ENCODE results near the gene ACTA1. TPM values are rescaled to one million over a fixed set of nuclear protein-coding genes. Genes with fewer than 3 reads are reported as not detected.

The ACTA1 gene
- total and polyA plus RNA-seq, 10 of the 15 experiments (the other 5 are each of a cell fraction or from before 2014, with no cell fraction given): 0.05 to 0.35 (median 0.12) TPM; not detected in 7

DNA sequence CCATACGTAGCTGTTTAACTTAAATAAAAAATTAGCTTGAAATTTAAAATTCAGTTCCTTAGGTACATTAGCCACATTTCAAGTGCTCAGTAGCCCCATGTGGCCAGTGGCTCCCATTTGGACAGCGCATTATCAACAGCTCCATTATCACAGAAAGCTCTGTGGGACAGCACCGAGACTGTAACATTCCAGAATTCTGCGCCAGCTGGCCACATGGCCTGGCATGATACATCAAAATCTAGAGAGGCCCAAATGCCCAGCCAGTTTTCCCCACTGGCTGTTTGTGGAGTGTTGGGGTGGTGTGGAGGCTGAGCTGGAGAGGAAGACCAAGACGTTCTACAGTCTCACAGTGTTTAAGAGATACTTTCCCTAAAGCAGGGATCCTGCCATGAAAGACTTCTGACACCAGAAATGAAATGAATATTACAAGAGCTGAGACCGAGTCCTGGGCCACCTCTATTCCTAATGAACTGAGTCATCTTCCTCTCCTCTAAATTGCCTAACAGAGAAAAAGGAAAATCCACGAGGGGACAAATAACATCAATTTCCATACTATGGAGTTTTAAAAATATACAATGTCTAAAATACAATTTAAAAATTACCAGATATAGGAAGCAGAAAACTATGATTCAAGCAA, 27.3 kb upstream of the ACTA1 start:
- no peaks in the 10 kb centered on the region for H3K27me3 ChIP-seq (replicated peaks in 1 of 2; ENCODE audit: control insufficient read depth in 2 of 2, insufficient read depth in 2 of 2, low read length in 1 of 2)
- H3K4me2 ChIP-seq (ENCODE audit: control insufficient read depth, insufficient read depth): no peak overlapping the region
- in situ Hi-C loops (cut with MboI) (no loop called here), intact Hi-C loops (cut with micrococcal nuclease; ENCODE audit: unreplicated experiment) (no loop called here)
- no peaks in the 10 kb centered on the region for H4K20me1 ChIP-seq (ENCODE audit: control insufficient read depth, insufficient read depth)
- WGBS (ENCODE audit: insufficient coverage, insufficient replicate concordance, low lambda C conversion rate, missing lambda C conversion rate): over 99% methylated on average over 7 of the region's 7 CpGs
- H2AFZ ChIP-seq (ENCODE audit: control insufficient read depth, low read depth, low read length): no peak overlapping the region
- ChIA-PET POLR2A (no interaction called here), RAD21 (ENCODE audit: unreplicated experiment) (no interaction called here), SMC1A (ENCODE audit: uncharacterized antibody, unreplicated experiment) (interaction anchor here (0.9 to 1.4 kb wide), 2 partner anchors 19 to 21 kb away, joined by 3 to 4 read pairs; no protein-coding TSS in a partner anchor), CTCF (interaction anchor here (1.1 kb wide), 1 partner anchor 21 kb away, joined by 4 read pairs; no protein-coding TSS in a partner anchor)
- BruUV-seq (replicated peaks): no TSS peak
- no peak overlapping the region for H3K9ac ChIP-seq (ENCODE audit: control insufficient read depth, insufficient read depth, low read length)
- DNase-seq (ENCODE audit: low read depth, low spot score): no peak
- H3K27ac ChIP-seq (ENCODE audit: control insufficient read depth, insufficient read depth): no peak overlapping the region
- peaks cover 7 to 17% of the 10 kb centered on the region in 2 experiments for H3K36me3 ChIP-seq (ENCODE audit: control insufficient read depth in 2 of 2, insufficient read depth in 2 of 2, low read length in 1 of 2)
- no peaks in the 10 kb centered on the region for H3K9me3 ChIP-seq (replicated peaks; ENCODE audit: control insufficient read depth, insufficient read depth, low read length)
- no peak for FAIRE-seq
- no peaks in the 10 kb centered on the region for H3K4me1 ChIP-seq (ENCODE audit: control insufficient read depth, insufficient read depth, low read length)
- TF ChIP-seq GABPA (IDR thresholded peaks at IDR 0.05; ENCODE audit: low read depth): no peak
- TF ChIP-seq, protein P1, sequence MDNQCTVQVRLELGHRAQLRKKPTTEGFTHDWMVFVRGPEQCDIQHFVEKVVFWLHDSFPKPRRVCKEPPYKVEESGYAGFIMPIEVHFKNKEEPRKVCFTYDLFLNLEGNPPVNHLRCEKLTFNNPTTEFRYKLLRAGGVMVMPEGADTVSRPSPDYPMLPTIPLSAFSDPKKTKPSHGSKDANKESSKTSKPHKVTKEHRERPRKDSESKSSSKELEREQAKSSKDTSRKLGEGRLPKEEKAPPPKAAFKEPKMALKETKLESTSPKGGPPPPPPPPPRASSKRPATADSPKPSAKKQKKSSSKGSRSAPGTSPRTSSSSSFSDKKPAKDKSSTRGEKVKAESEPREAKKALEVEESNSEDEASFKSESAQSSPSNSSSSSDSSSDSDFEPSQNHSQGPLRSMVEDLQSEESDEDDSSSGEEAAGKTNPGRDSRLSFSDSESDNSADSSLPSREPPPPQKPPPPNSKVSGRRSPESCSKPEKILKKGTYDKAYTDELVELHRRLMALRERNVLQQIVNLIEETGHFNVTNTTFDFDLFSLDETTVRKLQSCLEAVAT (IDR thresholded peaks at IDR 0.05): no peak
- TF ChIP-seq RBBP5 (conservative IDR thresholded peaks at IDR 0.05): no peak
- TF ChIP-seq NFYB (IDR thresholded peaks at IDR 0.05; ENCODE audit: insufficient read depth, low read depth, low read length): no peak
- TF ChIP-seq NBN (IDR thresholded peaks at IDR 0.05): no peak
- no peak for TF ChIP-seq TAF1 (IDR thresholded peaks at IDR 0.05; ENCODE audit: borderline replicate concordance, low read depth, low read length)
- TF ChIP-seq ZBED1 (IDR thresholded peaks at IDR 0.05; ENCODE audit: borderline replicate concordance): no peak
- no peak for TF ChIP-seq EP300 (IDR thresholded peaks at IDR 0.05; ENCODE audit: borderline replicate concordance in 1 of 2, control insufficient read depth in 1 of 2, low read depth in 2 of 2, low read length in 2 of 2)
- no peak for TF ChIP-seq IRF5 (IDR thresholded peaks at IDR 0.05; ENCODE audit: borderline replicate concordance)
- TF ChIP-seq MTA2 (IDR thresholded peaks at IDR 0.05; ENCODE audit: low read depth): no peak
- no peak for TF ChIP-seq MEF2A (IDR thresholded peaks at IDR 0.05; ENCODE audit: insufficient read depth, low read depth, low read length)
- no peak for TF ChIP-seq KLF5 (IDR thresholded peaks at IDR 0.05; ENCODE audit: partially characterized antibody)
- TF ChIP-seq BMI1 (IDR thresholded peaks at IDR 0.05; ENCODE audit: borderline replicate concordance): no peak
- no peak for TF ChIP-seq NFXL1 (IDR thresholded peaks at IDR 0.05; ENCODE audit: borderline replicate concordance)
- TF ChIP-seq ESRRA (IDR thresholded peaks at IDR 0.05; ENCODE audit: low read length): no peak
- no peak for TF ChIP-seq POLR2A (IDR thresholded peaks at IDR 0.05; ENCODE audit: low read depth, low read length)
- H3K79me2 ChIP-seq (ENCODE audit: control insufficient read depth, insufficient read depth, low read length): no peaks in the 10 kb centered on the region
- no peak for ATAC-seq
- no peak overlapping the region for H3K4me3 ChIP-seq

Data from GM12878 (cell line).